Measurements from ENCODE around the gene CGB2.
"Not testable (repeated sequence)": the region's sequence is repeated elsewhere in the genome, so short reads cannot be mapped to it uniquely, and the experiment has no call there.

CGB2 gene

DNA sequence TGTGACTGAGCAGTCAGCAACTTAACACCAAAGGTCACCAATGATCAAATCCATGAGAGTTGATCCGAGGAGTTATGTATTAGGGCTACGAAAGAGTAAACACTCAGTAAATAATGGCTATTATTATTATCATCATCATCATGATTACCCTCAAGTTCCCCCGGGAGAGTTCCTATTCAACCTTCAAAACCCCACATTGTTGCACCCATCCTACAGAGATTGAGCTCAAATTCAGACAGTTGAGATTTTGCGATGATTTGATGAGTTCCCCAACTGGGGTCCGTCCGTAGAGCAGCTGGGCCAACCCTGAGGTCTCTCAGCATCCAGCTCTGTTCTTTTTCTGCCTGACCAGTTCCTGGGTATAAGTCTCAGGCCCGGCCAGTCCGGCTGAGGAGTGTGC lies 6.4 kb downstream of the CGB2 start:
- not testable (repeated sequence) for DNase-seq (ENCODE audit: low spot score)

DNA sequence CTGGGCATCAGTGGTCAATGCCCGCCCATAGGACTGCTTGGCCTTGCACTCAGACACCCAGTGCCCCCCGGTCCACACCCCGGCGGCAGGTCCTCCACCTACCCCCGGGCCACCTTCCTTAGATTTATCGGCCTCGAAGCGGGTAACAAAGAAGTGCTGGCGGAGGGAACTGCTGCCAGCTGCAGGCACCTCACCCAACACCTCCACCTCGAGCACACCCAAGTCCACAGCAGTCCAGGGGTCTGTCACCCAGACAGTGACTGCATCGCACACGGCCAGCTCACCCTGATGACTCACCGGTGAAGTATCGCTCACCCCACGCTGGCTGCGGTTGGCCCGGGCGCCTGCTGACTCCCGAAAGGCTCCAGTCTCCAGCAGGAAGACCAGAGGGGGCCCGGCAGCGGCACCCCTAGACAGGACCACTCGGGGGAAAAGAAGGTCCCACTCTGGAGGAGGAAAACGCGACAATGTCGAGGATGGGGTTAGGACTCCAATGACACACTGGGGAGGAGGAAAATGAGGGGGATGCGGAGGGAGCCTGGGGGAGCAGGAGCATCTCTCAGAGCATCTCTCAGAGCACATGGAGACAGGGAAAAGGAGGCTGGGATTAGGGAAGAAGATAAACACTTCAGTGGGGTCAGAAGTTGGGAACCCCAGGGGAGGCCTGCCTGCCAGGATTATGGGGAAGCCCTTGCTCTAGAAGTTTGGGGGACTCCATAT lies 7.0 kb downstream of the CGB2 start:
- DNase-seq (ENCODE audit: low spot score): not testable (repeated sequence)

DNA sequence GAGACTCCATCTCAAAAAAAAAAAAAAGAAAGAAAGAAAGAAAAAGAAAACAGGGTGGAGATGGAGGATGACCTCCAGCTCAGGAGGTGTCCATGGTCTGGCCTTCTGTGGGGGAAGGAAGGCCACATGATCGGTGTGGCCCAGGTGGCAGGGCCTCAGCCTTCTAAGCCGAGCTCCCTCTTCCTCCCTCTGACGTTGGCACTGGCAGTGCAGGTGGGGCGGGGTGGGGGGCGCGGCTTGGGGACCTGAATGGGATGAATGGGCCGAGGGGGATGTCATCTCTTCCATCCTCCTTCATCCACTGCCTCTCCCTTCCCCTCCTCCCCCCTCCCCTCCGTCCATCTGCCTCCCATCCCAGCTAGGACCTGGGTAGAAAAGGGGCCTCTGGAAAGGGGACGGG lies 8.0 kb downstream of the CGB2 start:
- DNase-seq (ENCODE audit: low spot score): not testable (repeated sequence)

DNA sequence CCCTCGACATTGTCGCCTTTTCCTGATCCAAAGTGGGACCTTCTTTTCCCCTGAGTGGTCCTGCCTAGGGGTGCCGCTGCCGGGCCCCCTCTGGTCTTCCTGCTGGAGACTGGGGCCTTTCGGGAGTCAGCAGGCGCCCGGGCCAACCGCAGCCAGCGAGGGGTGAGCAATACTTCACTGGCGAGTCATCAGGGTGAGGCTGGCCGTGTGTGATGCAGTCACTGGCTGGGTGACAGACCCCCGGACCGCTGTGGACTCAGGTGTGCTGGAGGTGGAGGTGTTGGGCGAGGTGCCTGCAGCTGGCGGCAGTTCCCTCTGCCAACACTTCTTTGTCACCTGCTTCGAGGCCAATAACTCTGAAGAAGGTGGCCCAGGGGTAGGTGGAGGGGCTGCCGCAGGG lies 10.5 kb downstream of the CGB2 start:
- no peak for DNase-seq (ENCODE audit: low spot score)

- not testable (repeated sequence) for DNase-seq (ENCODE audit: low spot score)
Observed at GRCh38 chr19:49042666-49043065, 11.0 kb downstream of the CGB2 start.

GRCh38 chr19:49043548-49043947 lies 11.9 kb downstream of the CGB2 start, which contains the start of gene CGB5:
CGB5 (plus strand) TSS chr19:49043848; CDS start chr19:49044210, 362 bp downstream.
- not testable (repeated sequence) for DNase-seq (ENCODE audit: low spot score)

DNA sequence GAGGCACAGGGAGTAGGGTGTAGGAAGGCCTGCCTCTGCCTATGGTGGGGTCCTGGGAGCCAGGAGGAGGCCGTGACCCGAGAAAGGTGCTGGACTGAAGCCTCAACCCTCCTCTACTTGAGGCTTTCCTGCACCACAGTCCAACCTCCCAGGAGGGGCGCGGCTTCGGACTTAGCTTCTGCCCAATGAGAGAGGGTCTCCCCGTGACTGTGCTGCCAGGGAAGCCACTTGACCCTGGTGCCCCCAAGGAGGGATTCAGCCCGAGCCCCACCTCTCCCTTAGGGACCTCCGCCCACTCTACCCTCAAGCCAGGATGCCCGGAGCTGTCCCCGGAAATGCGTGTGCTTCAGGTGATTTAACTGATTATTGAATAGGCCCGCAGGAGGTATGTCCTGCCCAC lies 17.3 kb downstream of the CGB2 start, which contains the start of gene CGB8:
TSS of gene CGB8 (minus strand) at position 101 of the 400 bp plus-strand sequence. CDS start 372 bp downstream, outside the sequence.
- DNase-seq (ENCODE audit: low spot score): not testable (repeated sequence)

DNA sequence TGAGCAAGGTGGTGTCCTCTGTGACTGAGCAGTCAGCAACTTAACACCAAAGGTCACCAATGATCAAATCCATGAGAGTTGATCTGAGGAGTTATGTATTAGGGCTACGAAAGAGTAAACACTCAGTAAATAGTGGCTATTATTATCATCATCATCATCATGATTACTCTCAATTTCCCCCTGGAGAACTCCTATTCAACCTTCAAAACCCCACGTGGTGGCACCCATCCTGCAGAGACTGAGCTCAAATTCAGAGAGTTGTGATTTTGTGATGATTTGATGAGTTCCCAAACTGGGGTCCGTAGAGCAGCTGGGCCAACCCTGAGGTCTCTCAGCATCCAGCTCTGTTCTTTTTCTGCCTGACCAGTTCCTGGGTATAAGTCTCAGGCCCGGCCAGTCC lies 18.1 kb downstream of the CGB2 start:
- DNase-seq (ENCODE audit: low spot score): not testable (repeated sequence)

GRCh38 chr19:49050376-49051033 lies 18.8 kb downstream of the CGB2 start:
- DNase-seq (ENCODE audit: low spot score): not testable (repeated sequence)

GRCh38 chr19:49056101-49056901 lies 24.6 kb downstream of the CGB2 start:
- no peak for DNase-seq (ENCODE audit: low spot score)

- DNase-seq (ENCODE audit: low spot score): not testable (repeated sequence)
Observed at GRCh38 chr19:49056902-49057596, 25.4 kb downstream of the CGB2 start.

DNA sequence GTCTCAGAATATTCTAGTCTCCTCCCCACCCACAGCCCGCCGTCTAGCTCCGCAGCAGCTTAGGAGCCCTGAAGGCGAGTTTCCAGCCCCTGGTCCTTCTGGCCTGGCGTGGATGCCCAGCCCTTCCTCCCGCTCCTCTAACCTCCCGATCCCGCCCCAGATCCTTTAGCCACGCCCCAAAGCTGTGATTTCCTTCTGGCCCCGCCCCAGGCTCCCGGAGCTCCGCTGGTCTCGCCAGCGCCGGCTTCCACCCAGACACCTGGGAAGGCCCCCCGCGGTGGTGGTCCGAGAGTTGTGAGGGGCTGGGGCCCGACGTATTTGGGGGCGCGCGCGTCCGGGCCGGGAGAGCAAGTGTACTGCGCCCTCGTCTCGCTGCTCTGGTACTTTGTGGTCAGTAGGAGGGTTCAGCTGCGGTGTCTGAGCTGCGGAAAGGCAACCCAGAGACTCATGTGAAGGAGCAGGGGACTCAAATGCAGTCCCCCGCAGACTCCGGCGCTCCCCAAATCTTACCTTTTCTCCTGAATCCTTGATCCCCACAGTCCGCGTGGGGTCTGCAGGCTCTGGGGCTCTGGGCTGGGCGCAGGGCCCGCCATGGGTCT lies 26.0 kb downstream of the CGB2 start, which contains the start of gene CGB7:
TSS of gene CGB7 (minus strand) at position 114 of the 599 bp plus-strand sequence. CDS start 2,374 bp downstream, outside the sequence.
- no peak for DNase-seq (ENCODE audit: low spot score)

DNA sequence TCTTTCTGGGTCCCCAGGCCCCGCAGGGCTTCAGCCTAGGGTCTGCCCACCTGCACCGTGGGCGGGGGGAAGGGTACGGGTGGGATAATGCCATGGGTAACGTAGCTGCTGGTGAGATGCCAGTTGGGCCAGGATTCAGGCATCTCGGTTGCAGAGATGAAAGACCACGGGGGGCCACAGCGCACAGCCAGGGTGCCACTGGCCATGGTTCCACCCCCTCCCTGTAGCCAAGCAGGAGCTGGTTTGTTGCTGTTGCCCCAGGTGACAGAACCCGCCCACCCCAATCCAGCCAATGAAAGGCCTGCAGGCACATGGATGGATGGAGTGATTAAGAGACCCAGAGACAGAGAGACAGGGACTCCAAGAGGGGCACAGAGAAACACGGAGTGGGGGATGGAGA lies 26.9 kb downstream of the CGB2 start:
- no peak for DNase-seq (ENCODE audit: low spot score)

- no peak for DNase-seq (ENCODE audit: low spot score)
Observed at GRCh38 chr19:49059053-49059452, 27.4 kb downstream of the CGB2 start.

GRCh38 chr19:49061000-49061399 lies 29.3 kb downstream of the CGB2 start:
- DNase-seq (ENCODE audit: low spot score): no peak

DNA sequence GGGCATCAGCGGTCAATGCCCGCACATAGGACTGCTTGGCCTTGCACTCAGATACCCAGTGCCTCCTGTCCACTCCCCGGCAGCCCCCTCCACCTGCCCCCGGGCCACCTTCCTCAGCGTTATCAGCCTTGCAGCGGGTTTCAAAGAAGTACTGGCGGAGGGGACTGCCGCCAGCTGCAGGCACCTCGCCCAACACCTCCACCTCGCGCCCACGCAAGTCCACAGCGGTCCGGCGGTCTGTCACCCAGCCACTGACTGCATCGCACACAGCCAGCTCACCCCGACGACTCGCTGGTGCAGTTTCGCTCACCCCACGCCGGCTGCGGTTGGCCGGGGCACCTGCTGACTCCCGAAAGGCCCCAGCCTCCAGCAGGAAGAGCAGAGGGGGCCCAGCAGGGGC lies 29.8 kb downstream of the CGB2 start:
- DNase-seq (ENCODE audit: low spot score): no peak

GRCh38 chr19:49064029-49064629 lies 32.4 kb downstream of the CGB2 start:
- no peak for DNase-seq (ENCODE audit: low spot score)

DNA sequence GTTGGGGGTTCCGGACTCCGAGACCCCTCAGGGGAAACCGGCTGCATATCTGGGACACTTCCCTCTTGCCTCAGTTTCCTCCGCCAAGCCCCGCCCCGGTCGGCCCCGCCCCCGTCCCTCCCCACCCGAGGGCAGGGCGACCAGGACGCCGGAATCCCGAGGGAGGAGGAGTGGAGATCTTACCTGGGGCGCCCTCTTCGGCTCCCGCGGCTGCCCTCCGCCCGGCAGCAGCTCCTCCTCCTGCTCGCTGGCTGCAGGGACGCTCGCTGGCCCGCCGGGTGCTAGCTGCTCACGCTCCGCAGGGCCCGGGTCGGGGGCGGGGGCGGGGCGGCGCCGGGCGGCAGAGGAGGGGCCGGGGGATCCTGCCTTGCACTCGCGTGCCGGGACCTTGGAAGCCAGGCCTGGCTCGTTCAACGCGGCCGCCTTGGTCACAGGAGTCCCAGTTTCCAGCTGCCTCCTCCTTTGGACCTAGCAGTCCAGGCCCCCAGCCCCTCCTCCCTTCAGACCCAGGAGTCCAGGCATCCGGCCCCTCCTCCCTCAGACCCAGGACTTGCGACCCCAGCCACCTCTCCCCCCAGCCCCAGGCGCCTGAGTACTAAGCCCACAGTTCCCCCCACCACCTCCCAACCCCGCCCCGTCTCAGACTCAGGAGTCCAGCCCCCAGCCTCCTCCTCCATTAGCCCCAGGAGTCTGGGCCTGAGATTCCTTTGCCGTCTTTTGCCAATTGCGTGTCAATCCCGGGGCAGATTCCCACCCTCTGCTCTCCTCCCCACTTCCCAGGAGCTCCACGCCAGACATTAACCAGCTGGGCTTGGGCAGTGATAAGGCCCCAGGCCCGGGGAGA lies 33.3 kb downstream of the CGB2 start, which contains the start of gene NTF4:
TSS of gene NTF4 (minus strand) at position 51 of the 844 bp plus-strand sequence. CDS start 2,821 bp downstream, outside the sequence.
- DNase-seq (ENCODE audit: low spot score): peak; percentile 53

DNA sequence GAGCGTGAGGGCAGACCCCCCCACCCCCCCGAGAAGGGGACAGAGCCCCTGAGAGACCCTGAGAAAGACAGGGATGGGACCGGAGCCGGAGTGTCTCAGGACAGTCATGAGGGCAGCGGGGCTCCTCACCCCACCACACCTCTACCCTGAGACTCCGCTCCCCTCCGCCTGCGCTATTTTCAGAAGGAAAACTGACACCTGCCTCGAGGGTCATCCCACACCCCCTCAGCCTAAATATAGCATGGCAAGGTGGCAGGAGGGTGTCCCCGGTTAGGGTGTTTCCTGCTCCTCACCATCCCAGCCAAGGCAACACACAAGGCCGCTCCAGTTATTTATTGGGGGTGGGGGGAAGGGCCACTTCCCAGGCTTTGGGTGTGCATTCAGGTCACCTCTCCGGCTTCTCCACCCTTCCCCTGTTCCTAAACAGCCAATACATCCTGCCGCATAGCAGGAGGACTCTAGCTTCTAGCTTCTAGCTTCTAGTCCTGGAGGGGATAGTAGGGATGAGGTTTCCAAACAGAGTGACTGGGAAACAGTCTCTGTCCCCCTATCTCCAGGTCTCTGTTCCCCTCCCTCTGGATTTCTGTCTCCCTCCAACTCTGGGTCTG lies 34.3 kb downstream of the CGB2 start:
- DNase-seq (ENCODE audit: low spot score): peak; percentile 58
